Neural cell (in vitro differentiated cells): ENCODE results near the gene ASB6. TPM values are rescaled to one million over a fixed set of nuclear protein-coding genes. Genes with fewer than 3 reads are reported as not detected.

Experiments
- H2AFZ ChIP-seq: fragments of 200-600, 300-800 bp; sonication (generic), shearing (Covaris generic); 2 replicates; pipeline ENCODE4 v1.6.0; 2014; ENCODE audit warnings: low read depth, mild to moderate bottlenecking, antibody characterized with exemption, low read length, moderate library complexity
- H3F3A ChIP-seq: fragments of 200-600 bp; shearing (Covaris generic); 2 replicates; pipeline ENCODE4 v1.6.1; 2016; ENCODE audit warnings: mild to moderate bottlenecking, moderate library complexity, mixed read lengths, antibody characterized with exemption, low read length; ENCODE audit not compliant: insufficient read depth, poor library complexity, severe bottlenecking
- H3K27ac ChIP-seq: fragments of 200-600, 300-800 bp; sonication (generic), shearing (Covaris generic); 2 replicates; pipeline ENCODE4 v1.5.1; 2014; ENCODE audit warnings: mild to moderate bottlenecking, low read length, moderate library complexity
- H3K27me3 ChIP-seq: fragments of 300-800, 200-600 bp; sonication (generic), shearing (Covaris generic); 2 replicates; pipeline ENCODE4 v1.6.0; 2014; ENCODE audit warnings: mild to moderate bottlenecking, low read depth, low read length, moderate library complexity; ENCODE audit not compliant: insufficient read depth
- H3K36me3 ChIP-seq: fragments of 300-800, 200-600 bp; sonication (generic), shearing (Covaris generic); 2 replicates; pipeline ENCODE4 v1.5.1; 2014; ENCODE audit warnings: mild to moderate bottlenecking, antibody characterized with exemption, low read length, moderate library complexity; ENCODE audit not compliant: insufficient read depth
- H3K4me2 ChIP-seq: fragments of 300-800, 200-600 bp; sonication (generic), shearing (Covaris generic); 2 replicates; pipeline ENCODE4 v1.6.0; 2014; ENCODE audit warnings: mild to moderate bottlenecking, low read length
- H3K4me3 ChIP-seq: fragments of 300-800, 200-600 bp; sonication (generic), shearing (Covaris generic); 2 replicates; pipeline ENCODE4 v1.5.1; 2014; ENCODE audit warnings: mild to moderate bottlenecking, low read length, moderate library complexity
- H3K79me2 ChIP-seq: fragments of 200-600 bp; shearing (Covaris generic); replicated peaks from 2 replicates; pipeline ENCODE4 v1.6.0; 2014; ENCODE audit warnings: mild to moderate bottlenecking, low read length, moderate library complexity; ENCODE audit not compliant: insufficient read depth
- H3K9ac ChIP-seq: fragments of 300-800, 200-600 bp; sonication (generic), shearing (Covaris generic); 2 replicates; pipeline ENCODE4 v1.6.1; 2016; ENCODE audit warnings: mild to moderate bottlenecking, low read length, mixed read lengths
- H3K9me2 ChIP-seq: fragments of 200-600 bp; shearing (Covaris generic); 2 replicates; pipeline ENCODE4 v1.6.1; 2016; ENCODE audit warnings: mild to moderate bottlenecking, low read length, mixed read lengths; ENCODE audit not compliant: insufficient read depth
- H3K9me3 ChIP-seq: fragments of 200-600, 300-800 bp; sonication (generic), shearing (Covaris generic); 2 replicates; pipeline ENCODE4 v1.6.1; 2016; ENCODE audit warnings: mild to moderate bottlenecking, mixed run types, low read length, moderate library complexity, mixed read lengths
- H4K20me1 ChIP-seq: fragments of 200-600 bp; shearing (Covaris generic); 2 replicates; pipeline ENCODE4 v1.6.1; 2016; ENCODE audit warnings: mild to moderate bottlenecking, mixed run types; ENCODE audit not compliant: insufficient read depth
- CTCF ChIP-seq: fragments of 450-650 bp; IDR thresholded peaks from 2 replicates; pipeline ENCODE4 v1.5.1; 2014; ENCODE audit warnings: antibody characterized with exemption, mild to moderate bottlenecking, moderate library complexity; ENCODE audit not compliant: poor library complexity, severe bottlenecking
- EP300 ChIP-seq: fragments of 450-650 bp; conservative IDR thresholded peaks from 2 replicates; pipeline ENCODE4 v1.6.1; 2014; ENCODE audit warnings: antibody characterized with exemption, mild to moderate bottlenecking, moderate library complexity; ENCODE audit not compliant: poor library complexity, severe bottlenecking
- EZH2 ChIP-seq: fragments of 200-600, 300-800 bp; shearing (Covaris generic), sonication (generic); IDR thresholded peaks from 2 replicates; pipeline ENCODE4 v1.6.1; 2014; ENCODE audit warnings: antibody characterized with exemption, low read length, borderline replicate concordance, mild to moderate bottlenecking; ENCODE audit not compliant: insufficient read depth, poor library complexity, severe bottlenecking
- MXI1 ChIP-seq: fragments of 450-650 bp; conservative IDR thresholded peaks from 2 replicates; pipeline ENCODE4 v1.6.1; 2014; ENCODE audit warnings: antibody characterized with exemption, mild to moderate bottlenecking; ENCODE audit not compliant: poor library complexity, severe bottlenecking
- POLR2AphosphoS5 ChIP-seq: IDR thresholded peaks from 2 replicates; pipeline ENCODE4 v1.6.1; 2012
- RAD21 ChIP-seq: fragments of 450-650 bp; conservative IDR thresholded peaks from 2 replicates; pipeline ENCODE4 v1.6.1; 2014; ENCODE audit warnings: antibody characterized with exemption, mild to moderate bottlenecking, moderate library complexity
- REST ChIP-seq: IDR thresholded peaks from 2 replicates; pipeline ENCODE4 v1.6.1; 2012; ENCODE audit warnings: borderline replicate concordance
- SMC3 ChIP-seq: fragments of 450-650 bp; conservative IDR thresholded peaks from 2 replicates; pipeline ENCODE4 v1.6.1; 2014; ENCODE audit warnings: antibody characterized with exemption, mild to moderate bottlenecking, moderate library complexity; ENCODE audit not compliant: poor library complexity
- TAF1 ChIP-seq: IDR thresholded peaks from 2 replicates; pipeline ENCODE4 v1.6.1; 2012; ENCODE audit warnings: low read depth
- polyA plus RNA-seq: library from polyadenylated mRNA; depleted of rRNA; stranded (reverse); fragments of >200 nt; gene quantifications from 2 replicates; pipeline ENCODE4 v1.2.3, GENCODE V29; 2014

The ASB6 gene
- polyA plus RNA-seq, 1 donor from 2014 or later: 18.4 TPM

- Histone ChIP-seq H4K20me1 (no peaks in the 10 kb centered on the region), H3K4me2 (no peak overlapping the region), H3K9ac (no peak overlapping the region), H2AFZ (no peak overlapping the region), H3F3A (no peaks in the 10 kb centered on the region), H3K4me3 (no peak overlapping the region), H3K9me2 (no peaks in the 10 kb centered on the region), H3K27ac (no peak overlapping the region), H3K27me3 (no peaks in the 10 kb centered on the region), H3K36me3 (no peaks in the 10 kb centered on the region), H3K79me2 (no peaks in the 10 kb centered on the region), H3K9me3 (no peaks in the 10 kb centered on the region)
- TF ChIP-seq MXI1: no peak
Measured at GRCh38 chr9:129648764-129649115, 6.8 kb upstream of the ASB6 start.

- H3K79me2 ChIP-seq: no peaks in the 10 kb centered on the region
- no peak overlapping the region for H3K27ac ChIP-seq
- no peak overlapping the region for H2AFZ ChIP-seq
- H3K9ac ChIP-seq: no peak overlapping the region
- no peaks in the 10 kb centered on the region for H3K36me3 ChIP-seq
- no peaks in the 10 kb centered on the region for H3K9me2 ChIP-seq
- TF ChIP-seq POLR2AphosphoS5 (no peak), REST (no peak), EP300 (no peak), EZH2 (no peak), SMC3 (no peak)
- H3F3A ChIP-seq: no peaks in the 10 kb centered on the region
- no peak overlapping the region for H3K4me2 ChIP-seq
- no peaks in the 10 kb centered on the region for H4K20me1 ChIP-seq
- H3K27me3 ChIP-seq: no peaks in the 10 kb centered on the region
- no peak overlapping the region for H3K4me3 ChIP-seq
- no peaks in the 10 kb centered on the region for H3K9me3 ChIP-seq
Measured at GRCh38 chr9:129648092-129648763, 6.3 kb upstream of the ASB6 start.

- Histone ChIP-seq H3K4me3 (no peak overlapping the region), H3K9me3 (no peaks in the 10 kb centered on the region), H3K9ac (no peak overlapping the region), H3K79me2 (no peaks in the 10 kb centered on the region), H3K27me3 (no peaks in the 10 kb centered on the region), H3K9me2 (no peaks in the 10 kb centered on the region), H3F3A (no peaks in the 10 kb centered on the region), H4K20me1 (no peaks in the 10 kb centered on the region), H3K4me2 (no peak overlapping the region), H3K27ac (no peak overlapping the region), H2AFZ (no peak overlapping the region), H3K36me3 (no peaks in the 10 kb centered on the region)
- TF ChIP-seq SMC3: no peak
- no peak for TF ChIP-seq POLR2AphosphoS5
- no peak for TF ChIP-seq CTCF
- no peak for TF ChIP-seq TAF1
- no peak for TF ChIP-seq EZH2
- no peak for TF ChIP-seq REST
- no peak for TF ChIP-seq EP300
- no peak for TF ChIP-seq MXI1
- no peak for TF ChIP-seq RAD21
Measured at GRCh38 chr9:129647635-129648034, 5.7 kb upstream of the ASB6 start.
